Smooth muscle cell (in vitro differentiated cells): ENCODE results near the gene CFAP46. TPM values are rescaled to one million over a fixed set of nuclear protein-coding genes. Genes with fewer than 3 reads are reported as not detected.

Source experiments
- DNase-seq: peaks from one replicate; lab custom pipeline; 2025; ENCODE audit not compliant: unreplicated experiment; lab: John Stamatoyannopoulos, UW
- H2AFZ ChIP-seq: fragments of 200-600 bp; sonication (generic); 2 replicates; pipeline ENCODE4 v1.6.0; 2016; ENCODE audit warnings: antibody characterized with exemption, low read depth, mild to moderate bottlenecking
- H3F3A ChIP-seq: fragments of 200-600 bp; sonication (generic); 2 replicates; pipeline ENCODE4 v1.6.0; 2017; ENCODE audit warnings: antibody characterized with exemption, low read depth
- H3K27ac ChIP-seq: fragments of 200-600 bp; sonication (generic); 2 replicates; pipeline ENCODE4 v1.5.1; 2016; ENCODE audit warnings: low read depth, mild to moderate bottlenecking
- H3K27me3 ChIP-seq: fragments of 200-600 bp; sonication (generic); 2 replicates; pipeline ENCODE4 v1.6.1; 2016; ENCODE audit warnings: low read depth, mild to moderate bottlenecking
- H3K36me3 ChIP-seq: fragments of 200-600 bp; sonication (generic); 2 replicates; pipeline ENCODE4 v1.5.1; 2016; ENCODE audit warnings: low read depth
- H3K4me1 ChIP-seq: fragments of 200-600 bp; sonication (generic); 2 replicates; pipeline ENCODE4 v1.5.1; 2016; ENCODE audit warnings: low read depth
- H3K4me2 ChIP-seq: fragments of 200-600 bp; sonication (generic); 2 replicates; pipeline ENCODE4 v1.6.0; 2016; ENCODE audit warnings: mild to moderate bottlenecking
- H3K4me3 ChIP-seq: fragments of 200-600 bp; sonication (generic); 2 replicates; pipeline ENCODE4 v1.5.1; 2016; ENCODE audit warnings: mild to moderate bottlenecking
- H3K79me2 ChIP-seq: fragments of 200-600 bp; sonication (generic); 2 replicates; pipeline ENCODE4 v1.6.0; 2016; ENCODE audit warnings: low read depth, mild to moderate bottlenecking
- H3K9ac ChIP-seq: fragments of 200-600 bp; sonication (generic); 2 replicates; pipeline ENCODE4 v1.6.0; 2016; ENCODE audit warnings: low read depth
- H3K9me3 ChIP-seq: fragments of 200-600 bp; sonication (generic); replicated peaks from 2 replicates; pipeline ENCODE4 v1.5.1; 2016; ENCODE audit warnings: low read depth
- H4K20me1 ChIP-seq: fragments of 200-600 bp; sonication (generic); 2 replicates; pipeline ENCODE4 v1.6.0; 2016; ENCODE audit warnings: low read depth
- CTCF ChIP-seq: fragments of 200-600 bp; sonication (generic); IDR thresholded peaks from 2 replicates; pipeline ENCODE4 v1.5.1; 2017; ENCODE audit warnings: borderline replicate concordance, mild to moderate bottlenecking, antibody characterized with exemption; ENCODE audit not compliant: insufficient read depth, poor library complexity, severe bottlenecking
- WGBS: methylation state at CpG from one replicate; pipeline ENCODE4 v1.1.7; 2016; ENCODE audit warnings: low lambda C conversion rate; 5-methylcytosine and 5-hydroxymethylcytosine counted together
- polyA plus RNA-seq: library from polyadenylated mRNA; unstranded; fragments of >200 nt; fragmentation: Nextera tagmentation; extraction: Ambion mirVana; gene quantifications from 2 replicates; pipeline ENCODE4 v1.2.1, GENCODE V29; 2016
- total RNA-seq: library from RNA; depleted of rRNA; stranded (reverse); fragments of >200 nt; gene quantifications from 2 replicates; pipeline ENCODE4 v1.2.3, GENCODE V29; 2014

Gene CFAP46
- total and polyA plus RNA-seq, 2 experiments from 2014 or later = 1.1 to 2.0 TPM

- no peaks in the 10 kb centered on the region for H3K79me2 ChIP-seq
- no peak overlapping the region for H2AFZ ChIP-seq
- H3K9me3 ChIP-seq = no peaks in the 10 kb centered on the region
- H3K9ac ChIP-seq = no peak overlapping the region
- no peak overlapping the region for H3K4me2 ChIP-seq
- H3K4me1 ChIP-seq = no peaks in the 10 kb centered on the region
- H3K27ac ChIP-seq = no peak overlapping the region
- no peaks in the 10 kb centered on the region for H3K36me3 ChIP-seq
- H3F3A ChIP-seq = no peaks in the 10 kb centered on the region
- WGBS = 94% methylated on average over 21 of the region's 26 CpGs
- TF ChIP-seq CTCF = no peak
- H4K20me1 ChIP-seq = no peaks in the 10 kb centered on the region
- H3K27me3 ChIP-seq = no peaks in the 10 kb centered on the region
- no peak overlapping the region for H3K4me3 ChIP-seq
- DNase-seq = no peak
Observed at GRCh38 chr10:132868995-132869394, 73.4 kb downstream of the CFAP46 start.

- Histone ChIP-seq H4K20me1 (no peaks in the 10 kb centered on the region), H3K79me2 (no peaks in the 10 kb centered on the region), H3K36me3 (no peaks in the 10 kb centered on the region), H3K27me3 (no peaks in the 10 kb centered on the region), H3K4me1 (no peaks in the 10 kb centered on the region), H3K4me2 (no peak overlapping the region), H2AFZ (no peak overlapping the region), H3K9me3 (no peaks in the 10 kb centered on the region), H3K27ac (no peak overlapping the region), H3F3A (no peaks in the 10 kb centered on the region), H3K4me3 (no peak overlapping the region), H3K9ac (no peak overlapping the region)
- DNase-seq = no peak
- TF ChIP-seq CTCF = no peak
- 89% methylated on average over 41 of the region's 41 CpGs for WGBS
Observed at GRCh38 chr10:132867801-132868644, 74.3 kb downstream of the CFAP46 start.

- H3K27me3 ChIP-seq = no peaks in the 10 kb centered on the region
- H3K27ac ChIP-seq = no peak overlapping the region
- H3K36me3 ChIP-seq = no peaks in the 10 kb centered on the region
- no peaks in the 10 kb centered on the region for H3F3A ChIP-seq
- DNase-seq = no peak
- H3K79me2 ChIP-seq = no peaks in the 10 kb centered on the region
- H3K4me2 ChIP-seq = no peak overlapping the region
- TF ChIP-seq CTCF = no peak
- WGBS = 89% methylated on average over 29 of the region's 29 CpGs
- H3K9ac ChIP-seq = no peak overlapping the region
- no peak overlapping the region for H2AFZ ChIP-seq
- no peaks in the 10 kb centered on the region for H3K9me3 ChIP-seq
- no peak overlapping the region for H3K4me3 ChIP-seq
- no peaks in the 10 kb centered on the region for H3K4me1 ChIP-seq
- no peaks in the 10 kb centered on the region for H4K20me1 ChIP-seq
Observed at GRCh38 chr10:132866601-132867381, 75.6 kb downstream of the CFAP46 start.
